ENCODE measurements around the gene ADAMTS6.
"Not testable (repeated sequence)": the region's sequence is repeated elsewhere in the genome, so short reads cannot be mapped to it uniquely, and the experiment has no call there.

The ADAMTS6 gene

GRCh38 chr5:65359981-65360380 is 121.7 kb downstream of the ADAMTS6 start:
- no peak for DNase-seq

GRCh38 chr5:65359569-65359968 is 122.2 kb downstream of the ADAMTS6 start:
- DNase-seq: no peak

DNA sequence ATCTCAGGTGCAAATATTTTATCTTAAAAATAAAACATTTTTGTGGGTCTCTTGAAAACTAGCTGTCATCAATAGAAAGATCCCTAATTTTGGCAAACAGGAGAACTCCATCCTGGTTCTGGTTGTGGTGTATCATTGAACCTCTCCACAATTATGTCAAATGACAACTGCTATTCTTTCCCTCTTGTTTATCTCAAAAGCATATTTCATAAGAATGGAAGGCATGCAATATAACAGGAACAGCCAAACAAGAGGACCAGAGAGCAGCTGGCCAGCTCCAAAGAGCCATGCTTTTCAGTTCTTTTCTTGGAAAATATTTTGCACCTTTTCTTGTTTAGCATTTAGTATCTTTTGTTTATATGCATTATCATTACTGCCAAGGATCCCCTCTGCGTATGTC is 125.4 kb downstream of the ADAMTS6 start:
- no peak for DNase-seq

DNA sequence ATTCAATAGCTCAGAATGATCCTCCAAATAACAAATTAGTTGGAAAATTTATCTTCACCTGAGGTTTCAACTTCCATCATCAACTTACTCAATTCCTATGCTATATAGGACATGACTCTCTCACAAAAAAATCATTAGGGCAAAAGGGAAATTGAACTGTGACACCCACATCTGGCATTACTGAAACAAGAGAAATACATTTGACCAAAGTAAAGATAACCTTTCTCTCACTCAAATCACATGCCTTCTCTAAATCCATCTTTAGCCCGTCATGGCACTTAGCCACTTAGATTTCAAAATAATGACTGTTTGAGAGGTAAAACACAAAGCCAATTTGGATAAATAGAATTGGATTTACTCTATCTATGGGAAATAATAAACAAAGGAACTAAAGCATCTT is 126.4 kb downstream of the ADAMTS6 start:
- DNase-seq: no peak

- no peak for DNase-seq
Measured at GRCh38 chr5:65341835-65342234, 139.9 kb downstream of the ADAMTS6 start.

DNA sequence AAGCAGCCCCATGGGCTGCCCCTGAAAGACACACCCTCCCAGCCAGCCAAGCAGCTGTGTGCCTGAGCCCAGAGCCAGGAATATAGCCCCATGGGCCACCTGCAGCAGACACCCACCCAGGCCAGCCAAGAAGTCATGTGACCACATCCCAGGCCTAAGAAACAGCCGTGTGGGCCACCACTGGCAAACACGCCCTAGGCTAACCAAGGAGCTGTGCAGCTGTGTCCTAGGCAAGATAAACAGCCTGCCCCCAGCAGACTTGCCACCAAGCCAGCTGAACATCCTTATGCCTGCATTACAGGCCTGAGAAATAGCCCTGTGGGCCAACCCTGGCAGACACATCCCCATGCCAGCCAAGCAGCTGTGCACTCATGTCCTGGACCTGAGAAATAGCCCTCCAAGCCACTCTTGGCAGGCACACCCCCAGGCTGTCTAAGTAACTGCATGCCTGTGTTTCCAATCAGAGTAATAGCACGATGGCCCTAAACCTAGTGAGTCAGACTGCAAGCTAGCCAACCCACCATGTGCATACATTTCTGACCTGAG is 143.0 kb downstream of the ADAMTS6 start:
- no peak for DNase-seq

GRCh38 chr5:65334077-65334476 is 147.6 kb downstream of the ADAMTS6 start:
- DNase-seq: peak; percentile 64

- no peak for DNase-seq
Measured at GRCh38 chr5:65332591-65332990, 149.1 kb downstream of the ADAMTS6 start.

DNA sequence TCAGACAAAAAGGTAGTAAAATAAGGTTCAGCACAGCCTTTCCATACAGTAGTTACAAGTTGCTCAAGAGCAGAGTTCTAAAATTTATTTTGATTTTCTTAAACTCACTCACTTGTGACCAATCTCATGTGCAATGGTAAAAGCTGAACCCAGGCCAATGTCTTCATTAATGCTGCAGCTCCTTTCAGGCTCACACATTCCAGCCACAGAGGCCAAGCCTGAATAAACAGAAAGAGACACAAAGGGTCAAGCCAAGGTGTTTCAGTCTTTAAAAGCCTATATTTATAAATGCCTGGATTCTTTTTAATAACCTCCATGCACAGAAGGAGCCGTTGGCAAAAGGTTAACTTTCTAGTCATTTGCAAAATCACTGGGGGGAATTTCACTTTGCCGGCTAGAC is 152.5 kb downstream of the ADAMTS6 start:
- DNase-seq: no peak

DNA sequence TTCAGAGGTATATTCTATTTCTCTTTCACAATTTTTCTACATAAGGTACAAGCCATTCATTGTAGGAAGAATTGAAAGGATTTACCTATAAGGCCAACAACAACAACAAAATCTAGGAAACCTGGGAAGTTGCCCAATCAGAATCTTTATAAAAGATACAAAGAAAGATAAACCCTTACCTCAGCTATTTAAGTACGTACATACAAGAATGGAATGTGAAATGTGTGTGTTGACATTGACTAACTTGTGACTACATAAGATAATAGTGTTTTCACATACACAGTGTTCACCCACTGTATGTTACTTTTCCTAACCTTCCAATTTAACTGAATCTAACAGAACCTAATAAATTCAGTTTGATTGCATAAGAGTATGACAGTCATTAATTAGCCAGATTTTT is 154.1 kb downstream of the ADAMTS6 start:
- no peak for DNase-seq

DNA sequence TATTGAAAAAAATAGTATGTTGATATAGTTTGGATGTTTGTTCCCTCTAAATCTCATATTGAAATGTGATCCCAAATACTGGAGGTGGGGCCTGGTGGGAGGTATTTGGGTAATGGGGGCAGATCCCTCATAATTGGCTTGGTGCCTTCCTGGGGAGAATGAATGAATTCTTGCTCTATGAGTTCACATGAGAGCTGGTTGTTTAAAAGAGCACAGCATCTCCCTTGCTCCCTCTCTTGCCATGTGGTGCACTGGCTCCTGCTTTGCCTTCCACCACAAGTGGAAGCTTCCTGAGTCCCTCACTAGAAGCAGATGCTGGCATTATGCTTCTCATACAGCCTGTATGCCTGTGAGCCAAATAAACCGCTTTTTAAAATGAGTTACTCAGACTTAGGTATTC is 154.8 kb downstream of the ADAMTS6 start:
- DNase-seq: no peak

DNA sequence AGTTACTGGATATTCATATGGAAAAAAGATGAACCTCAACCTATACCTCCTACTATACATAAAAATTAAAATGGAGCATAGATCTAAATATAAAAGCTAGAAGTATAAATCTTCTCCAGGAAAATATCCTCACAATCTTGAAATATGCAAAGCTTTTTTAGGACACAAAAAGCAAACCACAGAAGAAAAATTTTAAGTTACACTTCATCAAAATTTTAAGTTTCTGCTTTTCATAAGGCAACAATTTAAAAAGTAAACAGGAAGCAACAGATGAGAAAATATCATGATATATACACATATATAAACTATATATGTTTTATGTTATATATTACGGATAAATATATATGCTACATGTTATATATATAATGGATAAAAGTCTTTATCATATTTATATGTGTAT is 157.5 kb downstream of the ADAMTS6 start:
- no peak for DNase-seq

DNA sequence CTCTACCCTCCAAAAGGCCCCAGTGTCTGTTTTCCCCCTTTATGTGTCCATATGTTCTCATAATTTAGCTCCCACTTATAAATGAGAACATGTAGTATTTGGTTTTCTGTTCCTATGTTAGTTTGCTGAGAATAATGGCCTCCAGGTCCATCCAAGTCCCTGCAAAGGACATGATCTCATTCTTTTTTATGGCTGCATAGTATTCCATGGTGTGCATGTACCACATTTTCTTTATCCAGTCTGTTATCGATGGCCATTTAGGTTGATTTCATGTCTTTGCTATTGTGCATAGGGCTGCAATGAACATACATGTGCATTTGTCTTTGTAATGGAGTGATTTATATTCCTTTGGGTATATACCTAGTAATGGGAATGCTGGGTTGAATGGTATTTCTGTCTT is 161.0 kb downstream of the ADAMTS6 start:
- DNase-seq: not testable (repeated sequence)

DNA sequence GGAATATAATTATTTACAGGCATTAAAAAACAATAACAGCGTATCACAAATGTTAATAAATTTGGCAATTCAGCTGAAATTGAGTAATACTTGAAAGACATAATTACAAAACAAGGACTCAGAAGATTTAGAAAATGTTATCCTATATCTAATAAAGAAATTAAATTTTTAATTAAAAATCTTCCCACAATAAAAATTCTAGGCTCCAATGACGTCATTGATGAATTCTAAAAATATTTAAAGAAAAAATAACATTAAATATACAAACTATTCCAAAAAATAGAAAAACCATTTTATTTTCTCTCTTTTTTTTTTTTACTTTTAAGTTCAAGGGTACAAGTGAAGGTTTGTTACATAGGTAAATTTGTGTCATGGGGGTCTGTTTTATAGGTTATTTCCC is 161.5 kb downstream of the ADAMTS6 start:
- DNase-seq: no peak

- no peak for DNase-seq
Measured at GRCh38 chr5:65307931-65308330, 173.8 kb downstream of the ADAMTS6 start.

DNA sequence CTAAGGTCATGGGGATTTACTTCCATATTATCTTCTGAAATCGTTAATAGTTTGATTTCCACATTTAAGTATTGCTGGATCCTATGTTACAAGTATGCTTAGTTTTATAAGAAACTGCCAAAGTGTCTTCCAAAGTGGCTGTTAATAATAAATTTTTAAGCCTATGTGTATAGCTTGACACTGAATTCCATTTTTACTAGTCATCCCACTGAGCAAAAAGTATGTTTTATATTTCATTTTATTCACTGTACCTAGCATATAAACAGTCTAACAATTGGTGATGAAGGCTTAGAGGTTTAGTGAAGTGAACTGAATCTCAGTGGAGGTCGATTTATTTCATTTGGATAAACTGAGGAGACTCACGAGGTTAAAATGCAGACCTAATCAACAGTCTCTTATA is 174.6 kb downstream of the ADAMTS6 start:
- no peak for DNase-seq

GRCh38 chr5:65305913-65306312 is 175.8 kb downstream of the ADAMTS6 start:
- no peak for DNase-seq

GRCh38 chr5:65299861-65300260 is 181.9 kb downstream of the ADAMTS6 start:
- DNase-seq: no peak

GRCh38 chr5:65296067-65296466 is 185.7 kb downstream of the ADAMTS6 start:
- no peak for DNase-seq

DNA sequence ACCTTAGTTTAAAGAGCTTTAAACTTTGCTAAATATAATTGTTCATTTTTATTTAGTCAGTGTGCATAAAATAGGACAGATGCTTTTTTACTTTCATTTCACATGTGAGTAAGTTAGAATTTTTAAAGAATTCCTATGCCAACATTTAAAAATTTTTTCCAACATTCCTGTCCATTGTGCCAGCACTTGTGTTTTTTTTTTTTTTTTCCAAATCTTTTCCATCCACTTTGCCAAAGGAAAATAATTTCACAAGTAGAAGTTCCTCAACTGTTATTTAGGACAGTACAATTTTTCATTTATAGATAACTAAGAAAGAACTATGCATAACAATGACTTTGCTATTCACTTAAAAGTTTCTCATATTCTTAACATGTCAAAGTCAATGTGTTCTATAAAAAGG is 189.5 kb downstream of the ADAMTS6 start:
- DNase-seq: no peak

GRCh38 chr5:65290677-65291076 is 191.0 kb downstream of the ADAMTS6 start:
- no peak for DNase-seq

GRCh38 chr5:65288657-65289056 is 193.1 kb downstream of the ADAMTS6 start:
- no peak for DNase-seq

GRCh38 chr5:65279603-65280002 is 202.1 kb downstream of the ADAMTS6 start:
- DNase-seq: no peak

- DNase-seq: no peak
Measured at GRCh38 chr5:65276178-65276890, 205.4 kb downstream of the ADAMTS6 start.

GRCh38 chr5:65271906-65272305 is 209.8 kb downstream of the ADAMTS6 start:
- DNase-seq: no peak
